GM21423 (cell line): Measurements from ENCODE around the gene AGPS.
"Not testable (repeated sequence)": the region's sequence is repeated elsewhere in the genome, so short reads cannot be mapped to it uniquely, and the experiment has no call there.

Experiments used
- ATAC-seq: cut with Tn5 transposase; IDR thresholded peaks from one replicate; pipeline ENCODE4 v1.9.1; 2021; ENCODE audit warnings: mild to moderate bottlenecking, moderate library complexity; ENCODE audit not compliant: unreplicated experiment

AGPS gene

GRCh38 chr2:177383935-177384334 is 8.6 kb upstream of the AGPS start:
- ATAC-seq: no peak

DNA sequence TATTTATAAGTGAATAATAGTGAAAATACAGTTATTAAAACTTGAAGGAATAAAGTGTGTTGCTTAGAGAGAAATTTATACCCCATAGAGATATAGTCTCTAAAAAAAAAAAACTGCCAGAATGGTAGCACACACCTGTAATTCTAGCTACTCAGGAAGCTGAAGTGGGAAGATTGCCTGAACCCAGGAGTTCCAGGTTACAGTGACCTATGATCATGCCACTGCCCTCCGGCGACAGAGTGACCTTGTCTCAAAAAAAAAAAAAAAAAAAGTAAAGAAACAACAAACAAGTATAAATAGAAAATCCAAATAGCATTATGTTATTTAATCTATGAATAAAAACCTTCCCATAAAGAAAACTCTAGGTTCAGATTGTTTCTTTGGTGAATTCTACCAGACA is 7.4 kb upstream of the AGPS start:
- no peak for ATAC-seq

DNA sequence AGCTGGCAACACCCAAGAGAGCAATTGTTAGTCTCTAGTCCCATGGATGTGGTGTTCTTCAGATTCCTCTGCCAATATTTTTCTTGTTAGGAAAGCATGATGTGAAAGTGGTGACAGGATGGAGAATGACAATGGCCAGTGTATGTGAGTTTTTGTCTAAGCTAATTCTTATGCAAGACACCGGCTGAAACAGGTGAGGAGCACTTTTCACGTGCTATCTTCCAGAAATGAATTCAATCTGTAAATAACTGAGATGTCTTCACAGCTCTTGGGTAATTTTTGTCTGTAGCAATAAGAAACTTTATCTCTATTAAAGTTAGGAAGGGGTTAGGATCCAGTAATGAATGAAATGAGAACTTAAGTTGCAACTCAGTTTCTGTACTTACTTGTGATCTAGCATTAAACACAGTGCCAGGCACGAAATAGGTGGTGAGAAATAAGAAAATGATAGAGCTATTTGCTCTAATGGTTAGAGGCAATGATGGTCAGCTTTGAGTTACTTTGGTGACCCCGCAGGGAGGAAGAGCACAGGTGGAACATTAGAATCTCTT is 676 bp upstream of the AGPS start:
- ATAC-seq: no peak

- ATAC-seq: no peak
These were observed 706 bp downstream of the AGPS start for GRCh38 chr2:177393203-177393755.

GRCh38 chr2:177393824-177394593 is 1.4 kb downstream of the AGPS start:
- no peak for ATAC-seq

DNA sequence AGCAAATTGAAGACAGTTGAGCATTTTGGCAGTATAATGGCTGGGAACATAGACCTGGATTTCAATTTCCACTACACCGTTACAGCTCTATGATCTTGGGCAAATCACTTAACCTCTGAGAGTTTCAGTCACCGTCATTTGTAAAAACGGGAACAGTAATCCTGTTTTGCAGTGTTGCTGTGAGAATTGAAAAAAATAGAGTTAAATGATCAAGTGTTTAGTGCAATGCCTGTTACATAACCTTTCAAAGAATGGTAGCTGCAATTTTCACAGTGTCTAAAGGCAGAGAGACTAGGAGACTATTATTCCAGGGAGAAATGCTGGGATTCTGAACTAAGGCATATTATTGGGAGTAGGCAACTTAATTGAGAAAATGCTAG is 2.0 kb downstream of the AGPS start:
- ATAC-seq: no peak

DNA sequence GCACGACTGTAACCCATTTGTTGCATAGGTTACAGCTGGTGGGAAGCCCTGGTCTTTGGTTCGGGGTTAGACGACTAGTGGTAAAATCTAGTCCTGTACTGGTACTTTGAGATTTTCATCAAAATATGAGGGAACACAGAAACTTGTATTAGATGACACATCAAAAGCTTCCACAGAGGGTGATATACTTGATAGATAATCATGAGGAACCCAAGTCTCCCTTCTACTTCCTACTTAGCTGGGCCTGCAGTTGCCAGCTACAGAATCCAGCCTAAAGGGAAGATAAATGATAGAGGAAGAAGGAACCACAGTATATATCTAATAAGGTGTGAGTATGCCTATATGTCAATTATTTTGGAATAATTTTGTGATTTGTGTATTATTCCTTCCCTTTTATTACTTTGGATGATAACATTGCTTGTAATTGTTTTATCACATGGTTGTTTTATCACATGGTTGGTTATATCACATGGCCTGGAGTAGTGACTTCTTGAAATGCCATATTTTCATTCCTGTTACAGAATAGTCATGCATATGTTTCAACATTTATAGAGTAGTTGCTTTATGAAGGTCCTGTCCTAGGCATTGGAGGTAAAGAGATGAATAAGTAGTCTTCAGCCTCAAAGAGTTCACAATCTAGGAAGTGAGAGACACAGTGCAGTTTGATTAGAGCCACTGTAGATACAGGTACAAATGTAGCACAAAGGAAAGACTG is 2.9 kb downstream of the AGPS start:
- ATAC-seq: no peak

DNA sequence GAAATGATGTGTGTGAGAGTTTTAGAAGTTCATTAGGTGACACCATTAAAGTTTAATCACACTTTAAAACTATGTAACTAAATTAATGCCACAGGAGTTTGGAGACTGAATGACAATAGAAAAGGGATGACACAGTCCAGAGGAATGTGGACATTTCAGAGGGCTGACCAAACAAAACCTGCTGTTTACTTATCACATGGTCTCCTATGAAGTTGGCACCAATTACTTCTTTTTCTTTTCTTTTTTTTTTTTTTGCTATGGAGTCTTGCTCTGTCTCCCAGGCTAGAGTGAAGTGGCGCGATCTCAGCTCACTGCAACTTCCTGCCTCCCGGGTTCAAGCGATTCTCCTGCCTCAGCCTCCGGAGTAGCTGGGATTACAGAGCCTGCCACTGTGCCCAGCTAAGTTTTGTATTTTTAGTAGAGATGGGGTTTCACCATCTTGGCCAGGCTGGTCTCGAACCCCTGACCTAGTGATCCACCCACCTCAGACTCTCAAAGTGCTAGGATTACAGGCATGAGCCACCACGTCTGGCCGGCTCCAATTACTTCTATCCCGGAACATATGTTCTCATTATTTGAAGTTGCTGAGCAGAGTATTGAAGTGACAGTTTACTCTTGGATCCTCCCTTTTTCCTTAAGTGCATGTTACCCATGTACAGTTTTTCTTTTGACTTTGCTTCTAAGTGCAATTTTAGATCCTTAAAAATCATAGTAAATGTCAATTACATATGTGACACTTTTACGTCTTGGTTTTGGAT is 4.3 kb downstream of the AGPS start:
- ATAC-seq: no peak

DNA sequence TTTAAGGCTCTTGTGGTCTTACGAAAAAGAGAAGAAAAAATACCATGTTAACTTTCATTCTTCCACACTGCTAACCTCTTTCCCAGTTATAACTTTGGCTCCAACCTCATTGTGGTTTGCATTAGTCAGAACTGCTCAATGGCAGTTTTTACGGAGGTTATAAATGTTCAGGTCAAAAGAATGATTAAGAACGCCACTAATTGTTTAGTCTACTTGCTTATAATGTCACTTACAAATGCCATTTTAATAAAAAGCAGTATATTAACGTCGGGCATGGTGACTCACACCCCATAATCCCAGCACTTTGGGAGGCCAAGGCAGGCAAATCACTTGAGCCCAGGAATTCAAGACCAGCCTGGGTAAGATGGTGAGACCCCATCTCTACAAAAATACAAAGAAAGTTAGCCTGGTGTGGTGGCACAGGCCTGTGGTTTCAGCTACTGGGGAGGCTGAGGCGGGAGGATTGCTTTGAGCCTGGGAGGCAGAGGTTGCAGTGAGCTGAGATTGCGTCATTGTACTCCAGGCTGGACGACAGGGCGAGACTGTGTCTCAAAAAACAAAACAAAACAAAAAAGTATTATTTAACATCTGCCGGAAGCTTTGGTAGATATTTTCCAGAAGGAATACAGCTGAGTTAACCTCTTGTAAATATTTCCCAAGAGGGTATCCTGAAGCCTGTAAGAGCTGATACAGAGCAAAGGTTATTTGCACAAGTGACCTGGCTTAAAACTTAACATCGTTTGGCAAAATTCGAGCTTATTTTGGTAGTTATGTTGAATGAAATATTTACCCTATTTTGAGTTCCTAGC is 5.1 kb downstream of the AGPS start:
- ATAC-seq: no peak

GRCh38 chr2:177398290-177398683 is 5.7 kb downstream of the AGPS start:
- no peak for ATAC-seq

DNA sequence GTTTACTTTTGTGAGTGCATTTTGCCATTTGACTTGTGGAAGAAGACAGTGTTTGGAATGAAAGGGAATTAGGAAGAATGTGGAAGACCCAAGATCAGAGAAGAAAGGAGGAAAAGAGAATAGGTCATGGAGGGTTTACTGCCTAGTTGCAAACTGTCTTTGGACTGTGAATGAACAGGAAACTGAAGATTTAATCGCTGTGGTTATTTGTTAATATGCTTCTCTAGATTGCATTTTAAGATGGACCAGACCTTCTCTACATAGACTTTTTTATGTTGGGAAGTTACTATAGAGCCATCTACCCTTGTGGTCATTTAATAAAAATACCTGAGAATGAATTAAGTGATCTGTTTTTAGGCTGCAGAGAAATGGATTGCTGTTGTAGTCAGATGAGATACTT is 6.2 kb downstream of the AGPS start:
- ATAC-seq: no peak

GRCh38 chr2:177399376-177399775 is 6.8 kb downstream of the AGPS start:
- ATAC-seq: no peak

DNA sequence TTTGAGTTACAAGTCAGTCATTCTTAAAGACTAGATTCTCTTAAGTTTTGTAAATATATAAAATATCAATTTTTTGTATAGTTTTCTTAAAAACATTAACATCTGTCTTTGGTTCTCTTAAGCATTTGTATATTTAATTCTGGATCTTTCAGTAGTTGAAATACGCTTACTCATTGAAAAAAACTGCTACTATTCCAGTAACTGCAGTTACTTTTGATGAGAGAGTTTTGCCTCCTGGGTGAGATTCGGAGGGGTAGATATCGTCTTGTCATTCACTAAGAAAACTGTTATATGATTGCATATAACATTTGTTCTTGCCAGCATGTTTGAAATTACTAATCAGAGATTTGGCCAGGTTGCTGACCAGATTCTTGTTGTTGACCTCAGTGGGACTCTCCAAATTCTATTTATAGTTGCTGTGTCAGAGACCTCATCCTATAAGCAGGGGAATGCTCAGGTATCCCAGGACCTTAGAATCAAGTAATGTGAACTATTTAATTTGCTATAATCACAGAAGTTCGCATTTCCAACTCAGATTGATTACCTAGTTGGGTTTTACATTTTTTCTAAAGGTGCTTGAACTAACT is 7.9 kb downstream of the AGPS start:
- ATAC-seq: no peak

GRCh38 chr2:177402096-177402495 is 9.5 kb downstream of the AGPS start:
- ATAC-seq: no peak

GRCh38 chr2:177403838-177404237 is 11.3 kb downstream of the AGPS start:
- no peak for ATAC-seq

GRCh38 chr2:177404243-177404642 is 11.7 kb downstream of the AGPS start:
- no peak for ATAC-seq

- no peak for ATAC-seq
These were observed 12.6 kb downstream of the AGPS start for GRCh38 chr2:177405029-177405692.

DNA sequence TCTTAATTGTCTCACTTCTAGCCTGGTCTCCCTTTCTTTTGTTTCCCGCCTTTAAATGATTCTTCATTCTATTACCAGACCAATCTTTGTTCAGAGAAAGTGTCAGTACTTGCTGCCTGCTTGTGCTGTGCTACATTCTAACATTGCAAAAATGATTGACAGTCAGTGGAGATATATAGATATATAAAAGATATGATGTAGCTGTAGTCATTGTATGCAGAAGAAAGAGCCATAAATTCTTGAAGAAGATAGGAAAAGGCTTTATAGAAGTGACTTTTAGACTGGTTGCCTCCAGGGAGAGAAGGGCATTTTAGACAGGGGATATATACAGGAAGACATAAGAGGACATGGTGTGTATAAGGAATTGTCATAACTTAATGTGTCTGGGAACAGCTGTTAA is 13.6 kb downstream of the AGPS start:
- no peak for ATAC-seq

DNA sequence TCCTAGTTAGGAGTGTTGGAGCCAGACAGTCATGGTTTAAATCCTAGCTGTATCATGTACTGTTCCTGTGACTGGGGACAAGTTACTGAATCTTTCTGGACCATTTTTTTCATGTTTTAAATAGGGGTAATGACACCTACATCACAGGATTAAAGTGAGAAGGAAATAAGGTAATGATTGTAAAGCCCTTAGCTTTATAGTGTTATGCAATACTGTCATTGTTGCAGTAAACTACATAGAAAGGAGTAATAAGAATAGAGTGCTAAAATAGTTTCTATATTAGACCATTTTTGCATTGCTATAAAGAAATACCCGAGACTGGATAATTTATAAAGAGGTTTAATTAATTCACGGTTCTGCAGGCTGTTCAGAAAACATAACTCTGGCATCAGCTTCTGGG is 14.5 kb downstream of the AGPS start:
- ATAC-seq: no peak

GRCh38 chr2:177410629-177411028 is 18.1 kb downstream of the AGPS start:
- not testable (repeated sequence) for ATAC-seq
